TTC549 (cell line): ENCODE measurements around the gene OGFOD3.
"Not testable (repeated sequence)": the region's sequence is repeated elsewhere in the genome, so short reads cannot be mapped to it uniquely, and the experiment has no call there.

Experiments
- FAIRE-seq: peaks from 2 replicates; lab custom pipeline; 2012; peaks lifted over from hg19 to GRCh38; lab: Jason Lieb, UNC

OGFOD3 gene

DNA sequence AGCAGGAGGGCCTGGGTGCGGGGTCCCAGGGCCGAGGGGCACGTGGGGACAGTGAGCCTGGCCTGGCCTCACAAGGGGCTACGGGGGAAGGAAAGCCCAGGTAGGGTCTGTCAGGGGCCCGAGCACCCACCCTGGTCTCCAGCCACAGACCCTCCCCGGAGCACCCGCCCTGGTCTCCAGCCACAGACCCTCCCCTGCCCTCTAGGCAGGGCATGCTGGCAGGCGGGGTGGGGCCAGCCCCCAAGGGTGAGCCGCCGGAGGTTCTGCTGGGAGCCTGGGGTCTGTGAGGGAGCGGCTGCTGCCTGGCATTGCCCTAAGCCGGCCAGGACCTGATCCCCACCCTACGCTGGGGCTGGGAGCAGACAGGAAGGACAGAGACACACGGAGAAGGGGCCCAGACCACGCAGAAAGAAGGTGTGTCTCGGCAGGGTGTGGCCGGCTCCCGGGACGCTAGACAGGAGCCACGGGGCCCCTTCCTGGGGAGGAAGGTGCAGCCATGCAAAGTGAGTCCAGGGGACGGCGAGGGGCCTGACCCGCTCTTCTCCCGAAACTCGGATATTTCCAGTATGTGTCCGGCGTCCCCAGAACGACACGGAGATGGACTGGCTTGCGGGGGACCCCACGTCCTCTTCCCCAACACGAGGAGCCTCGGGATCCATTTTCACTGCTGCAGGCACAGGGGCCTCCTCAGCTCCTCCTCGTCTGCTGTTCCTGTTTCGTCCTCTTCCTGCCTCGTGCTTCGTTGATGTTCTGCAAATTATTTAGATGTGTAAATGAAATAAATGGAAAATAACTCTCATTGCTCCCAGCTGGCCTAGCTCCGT is 31.3 kb downstream of the OGFOD3 start:
- no peak for FAIRE-seq

DNA sequence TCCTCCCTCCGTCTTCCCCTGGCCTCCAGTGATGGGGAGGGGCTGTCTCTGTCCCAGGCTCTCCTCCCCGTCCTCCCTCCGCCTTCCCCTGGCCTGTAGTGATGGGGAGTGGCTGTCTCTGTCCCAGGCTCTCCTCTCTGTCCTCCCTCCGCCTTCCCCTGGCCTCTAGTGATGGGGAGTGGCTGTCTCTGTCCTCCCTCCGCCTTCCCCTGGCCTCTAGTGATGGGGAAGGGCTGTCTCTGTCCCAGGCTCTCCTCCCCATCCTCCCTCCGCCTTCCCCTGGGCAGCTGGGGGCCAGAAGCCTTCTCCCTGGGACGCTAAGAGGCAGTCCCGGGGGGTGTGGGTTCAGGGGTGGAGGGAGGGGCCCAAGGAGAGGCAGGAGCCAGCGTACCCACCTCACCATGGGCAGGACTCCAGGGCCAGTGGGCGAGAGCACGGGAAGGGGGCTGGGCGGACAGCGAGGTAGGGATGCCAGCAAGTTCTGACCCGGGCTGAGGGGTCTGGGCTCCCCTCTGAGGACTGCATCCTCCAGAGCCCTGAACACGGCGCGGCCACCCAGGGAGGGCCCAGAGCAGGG is 32.0 kb downstream of the OGFOD3 start:
- no peak for FAIRE-seq

DNA sequence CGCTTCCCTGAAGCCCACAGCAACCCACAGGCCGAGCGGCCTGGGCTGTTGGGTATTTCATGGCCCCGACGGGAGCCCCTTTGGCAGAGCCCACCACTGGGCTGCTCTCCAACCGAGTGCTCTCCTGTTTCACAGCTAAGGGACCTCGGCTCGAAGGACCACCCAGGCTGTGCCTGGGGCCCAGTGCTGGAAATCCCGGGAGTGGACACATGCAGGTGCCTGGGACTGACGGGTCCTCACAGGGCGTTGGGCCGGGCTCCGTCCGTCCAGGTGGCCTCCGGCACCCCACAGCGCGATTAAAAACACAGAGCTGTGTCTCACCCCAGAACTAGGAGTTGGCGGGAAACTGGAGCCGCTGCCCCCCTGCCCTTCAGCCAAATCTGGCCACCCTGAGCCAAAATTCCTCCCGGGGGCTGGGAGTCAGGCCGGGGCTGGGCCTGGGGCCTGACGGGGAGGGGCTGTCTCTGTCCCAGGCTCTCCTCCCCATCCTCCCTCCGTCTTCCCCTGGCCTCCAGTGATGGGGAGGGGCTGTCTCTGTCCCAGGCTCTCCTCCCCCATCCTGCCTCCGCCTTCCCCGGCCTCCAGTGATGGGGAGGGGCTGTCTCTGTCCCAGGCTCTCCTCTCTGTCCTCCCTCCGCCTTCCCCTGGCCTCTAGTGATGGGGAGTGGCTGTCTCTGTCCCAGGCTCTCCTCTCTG is 32.7 kb downstream of the OGFOD3 start:
- no peak for FAIRE-seq

- no peak for FAIRE-seq
Measured at GRCh38 chr17:82384730-82385481, 33.5 kb downstream of the OGFOD3 start.

- FAIRE-seq = no peak
Measured at GRCh38 chr17:82384051-82384729, 34.2 kb downstream of the OGFOD3 start.

GRCh38 chr17:82383411-82383810 is 35.0 kb downstream of the OGFOD3 start:
- no peak for FAIRE-seq

DNA sequence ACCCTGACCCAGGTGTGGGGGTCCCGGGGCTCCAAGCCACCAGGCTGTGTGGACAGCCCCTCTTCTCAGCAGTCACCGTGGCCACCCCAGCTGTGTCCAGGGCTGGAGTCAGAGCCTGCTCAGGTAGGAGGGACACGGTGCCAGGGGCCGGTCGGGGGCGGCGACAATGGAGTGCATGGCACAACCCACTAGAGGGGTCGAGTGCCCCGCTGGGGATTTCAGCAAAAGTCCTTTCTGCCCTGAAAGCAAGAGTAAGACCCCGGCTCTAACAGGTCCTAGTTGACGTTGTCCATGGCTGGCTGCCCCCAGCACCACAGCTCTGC is 35.5 kb downstream of the OGFOD3 start:
- FAIRE-seq = no peak

- FAIRE-seq = not testable (repeated sequence)
Measured at GRCh38 chr17:82382220-82382932, 36.0 kb downstream of the OGFOD3 start.

- FAIRE-seq = not testable (repeated sequence)
Measured at GRCh38 chr17:82381703-82382009, 36.7 kb downstream of the OGFOD3 start.

GRCh38 chr17:82380860-82381702 is 37.3 kb downstream of the OGFOD3 start:
- FAIRE-seq = no peak

- FAIRE-seq = no peak
Measured at GRCh38 chr17:82378741-82379021, 39.7 kb downstream of the OGFOD3 start.

- FAIRE-seq = no peak
Measured at GRCh38 chr17:82377924-82378740, 40.3 kb downstream of the OGFOD3 start.

GRCh38 chr17:82377294-82377693 is 41.1 kb downstream of the OGFOD3 start:
- FAIRE-seq = not testable (repeated sequence)

GRCh38 chr17:82376042-82376730 is 42.2 kb downstream of the OGFOD3 start:
- no peak for FAIRE-seq

DNA sequence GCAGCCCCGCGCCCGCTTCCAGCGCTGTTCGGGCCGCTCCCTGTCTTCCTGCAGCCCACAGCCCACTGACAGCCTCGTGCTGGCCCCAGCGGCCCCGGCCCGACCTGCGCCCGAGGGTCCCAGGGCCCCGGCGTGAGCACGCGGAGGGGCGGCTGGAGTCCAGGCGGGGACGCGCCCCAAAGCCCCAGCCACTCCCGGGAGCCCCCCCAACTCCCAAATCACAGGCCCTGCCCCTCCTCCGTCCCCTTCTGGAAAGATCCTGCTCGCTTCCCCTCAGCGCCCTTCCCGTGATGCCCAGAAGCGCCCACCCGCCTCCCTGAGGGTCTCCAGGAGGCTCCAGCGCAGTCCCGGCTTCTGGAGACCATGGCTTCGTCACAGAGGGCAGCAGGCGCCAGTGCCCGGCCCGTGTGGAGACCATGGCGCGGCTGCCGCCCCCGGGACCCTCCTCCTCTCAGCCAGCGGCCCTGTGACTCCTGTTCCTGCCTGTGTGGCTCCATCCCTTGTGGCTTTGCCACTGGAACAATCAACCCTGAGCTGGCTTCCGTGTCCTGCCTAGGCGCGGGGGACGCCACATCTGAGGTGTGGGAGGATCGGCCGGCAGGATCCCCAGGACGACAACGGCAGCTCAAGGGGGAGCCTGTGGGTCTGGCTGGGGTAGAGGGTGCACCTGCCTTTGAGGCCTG is 42.9 kb downstream of the OGFOD3 start:
- no peak for FAIRE-seq

GRCh38 chr17:82374626-82375331 is 43.6 kb downstream of the OGFOD3 start:
- FAIRE-seq = no peak

DNA sequence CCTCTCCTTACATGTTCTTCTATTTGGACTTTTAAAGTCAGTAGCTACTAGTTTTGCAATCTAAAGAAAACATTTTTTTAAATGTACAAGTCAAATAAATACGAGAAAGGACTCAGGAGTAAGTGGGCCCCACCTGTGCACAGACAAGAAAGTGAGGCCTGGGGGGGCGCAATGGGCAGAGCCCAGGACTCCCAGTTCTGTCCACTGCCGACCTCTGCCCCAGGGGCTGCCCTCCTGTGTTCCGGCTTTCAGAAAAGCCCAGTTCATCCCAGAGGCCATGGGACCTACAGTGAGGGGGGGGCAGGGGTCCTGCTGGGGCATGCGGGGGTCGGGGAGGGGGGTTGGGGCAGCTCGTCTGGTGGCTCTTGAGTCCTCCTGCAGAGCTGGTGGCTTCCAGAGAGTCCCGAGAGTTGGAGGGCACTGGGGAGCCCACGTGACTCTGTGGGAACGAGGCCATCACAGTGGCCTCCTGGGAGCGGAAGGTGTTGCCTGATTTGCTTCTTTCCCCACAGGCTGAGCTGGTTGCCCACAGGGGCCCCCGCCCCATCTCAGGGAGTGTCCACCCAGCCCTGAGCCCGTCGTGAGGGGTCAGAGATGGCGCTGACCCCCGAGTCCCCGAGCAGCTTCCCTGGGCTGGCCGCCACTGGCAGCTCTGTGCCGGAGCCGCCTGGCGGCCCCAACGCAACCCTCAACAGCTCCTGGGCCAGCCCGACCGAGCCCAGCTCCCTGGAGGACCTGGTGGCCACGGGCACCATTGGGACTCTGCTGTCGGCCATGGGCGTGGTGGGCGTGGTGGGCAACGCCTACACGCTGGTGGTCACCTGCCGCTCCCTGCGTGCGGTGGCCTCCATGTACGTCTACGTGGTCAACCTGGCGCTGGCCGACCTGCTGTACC is 44.4 kb downstream of the OGFOD3 start:
- FAIRE-seq = no peak
